NOMO-1 treated with DMSO at 0.1 percent for 48 hours (cell line): Measurements from ENCODE around the gene SNAP29.
"Not testable (repeated sequence)": the region's sequence is repeated elsewhere in the genome, so short reads cannot be mapped to it uniquely, and the experiment has no call there.

ENCODE experiments used
- DNase-seq: peaks from one replicate; lab custom pipeline; 2025; ENCODE audit not compliant: unreplicated experiment; lab: John Stamatoyannopoulos, UW

Gene SNAP29

GRCh38 chr22:20858615-20859416, at the start of gene SNAP29, which contains the start of gene PI4KA:
Gene SNAP29 (plus strand): TSS chr22:20859007. CDS start chr22:20859111, 104 bp downstream.
Gene PI4KA (minus strand): TSS chr22:20858811. CDS start chr22:20858725, 86 bp downstream.
- DNase-seq = peak; percentile 97

DNA sequence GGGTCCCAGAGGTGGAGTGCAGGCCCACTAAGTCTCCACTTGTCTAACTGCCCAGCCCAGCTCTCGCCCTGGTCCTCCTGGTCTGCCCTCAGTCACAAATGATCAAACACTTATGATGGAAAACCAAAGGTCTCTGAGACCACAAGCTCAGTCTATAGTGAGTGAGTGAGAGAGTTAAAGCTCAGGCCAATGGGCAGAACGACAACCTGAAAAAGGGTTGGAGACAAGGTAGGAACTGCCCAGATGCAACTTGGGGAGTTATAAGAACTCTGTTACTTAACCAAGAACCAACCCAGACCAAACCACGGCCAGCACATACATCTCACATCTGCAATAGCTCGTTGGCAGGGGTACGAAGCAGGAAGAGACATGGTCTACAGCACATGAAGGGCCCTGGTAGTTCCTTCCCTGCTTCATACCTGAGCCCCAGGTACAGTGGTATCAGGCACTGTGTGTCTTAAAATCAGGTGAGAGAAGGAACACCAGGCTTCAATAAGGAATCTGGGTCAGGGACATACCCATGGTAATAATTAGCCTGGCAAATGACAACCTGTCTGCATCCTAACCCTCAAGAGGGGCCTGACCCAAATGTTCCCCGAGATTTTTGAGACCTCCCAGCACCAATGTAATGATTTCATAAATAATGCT, 49.1 kb upstream of the SNAP29 start:
- DNase-seq = no peak

DNA sequence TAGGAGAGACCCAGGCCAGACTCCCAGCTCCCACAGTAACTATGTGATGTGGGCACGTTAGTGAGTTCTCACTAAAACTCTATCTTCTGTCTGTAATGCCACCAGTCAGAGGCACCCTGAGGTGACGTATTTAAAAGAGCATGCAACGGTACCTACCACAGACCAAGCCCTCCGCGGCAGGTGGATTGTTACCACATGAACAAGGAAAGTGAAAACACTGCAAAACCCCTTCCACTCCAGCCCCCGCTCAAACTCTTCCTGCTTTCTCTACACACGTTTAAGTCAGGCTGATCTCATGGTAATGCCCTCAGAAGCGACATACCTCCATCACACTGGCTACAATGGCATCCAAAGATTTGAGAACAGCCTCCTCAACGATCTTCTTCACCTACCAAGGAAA, 48.2 kb upstream of the SNAP29 start:
- DNase-seq = no peak

- DNase-seq = no peak
These were observed 47.6 kb upstream of the SNAP29 start for GRCh38 chr22:20811171-20811570.

DNA sequence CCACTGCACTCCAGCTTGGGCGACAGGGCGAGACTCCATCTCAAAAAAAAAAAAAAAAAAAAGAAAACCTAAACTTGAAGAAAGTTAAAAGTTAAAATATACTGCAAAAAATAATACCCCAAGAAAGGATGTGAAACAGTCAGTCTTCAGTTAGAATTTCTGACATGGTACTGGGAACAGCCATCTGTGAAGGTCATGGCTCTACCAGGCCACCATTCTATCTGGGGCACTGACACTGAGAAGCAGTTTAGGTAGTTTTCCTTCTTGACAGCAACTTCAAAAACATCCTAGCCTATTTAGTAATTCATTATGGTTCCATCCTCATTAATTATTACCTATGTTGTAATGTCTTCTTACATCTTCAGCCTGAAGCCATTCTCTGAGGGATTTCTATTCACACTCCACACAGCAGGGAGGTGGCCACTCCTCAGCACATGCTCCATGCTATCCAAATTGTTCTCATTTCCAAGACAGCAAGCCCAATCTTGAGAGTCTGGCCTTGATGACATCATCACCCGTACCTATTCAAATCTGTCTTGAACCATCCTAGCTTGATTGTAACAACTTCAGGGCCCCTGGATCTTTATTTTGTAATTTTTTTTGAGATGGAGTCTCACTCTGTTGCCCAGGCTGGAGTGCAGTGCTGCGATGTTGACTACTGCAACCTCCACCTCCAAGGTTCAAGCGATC, 46.7 kb upstream of the SNAP29 start:
- no peak for DNase-seq

DNA sequence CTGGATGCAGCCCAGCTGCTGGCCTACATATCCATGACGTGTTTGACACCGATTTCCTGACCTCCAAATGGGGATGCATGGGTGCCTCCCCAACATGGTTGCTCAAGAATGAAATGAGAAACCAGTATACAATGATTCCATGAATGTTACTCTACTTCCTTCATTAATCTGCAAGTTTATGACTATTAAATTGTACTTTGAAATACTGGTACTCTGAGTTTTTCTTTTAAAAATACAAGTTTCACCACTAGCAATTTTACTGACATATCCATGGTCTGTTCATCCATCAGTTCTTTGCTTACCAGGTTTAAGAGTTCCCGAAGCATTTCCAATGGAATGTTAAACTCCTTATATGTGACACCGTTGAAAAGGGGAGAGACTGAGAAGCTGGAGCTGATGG, 45.8 kb upstream of the SNAP29 start:
- DNase-seq = no peak

- DNase-seq = no peak
These were observed 44.5 kb upstream of the SNAP29 start for GRCh38 chr22:20814221-20814808.

DNA sequence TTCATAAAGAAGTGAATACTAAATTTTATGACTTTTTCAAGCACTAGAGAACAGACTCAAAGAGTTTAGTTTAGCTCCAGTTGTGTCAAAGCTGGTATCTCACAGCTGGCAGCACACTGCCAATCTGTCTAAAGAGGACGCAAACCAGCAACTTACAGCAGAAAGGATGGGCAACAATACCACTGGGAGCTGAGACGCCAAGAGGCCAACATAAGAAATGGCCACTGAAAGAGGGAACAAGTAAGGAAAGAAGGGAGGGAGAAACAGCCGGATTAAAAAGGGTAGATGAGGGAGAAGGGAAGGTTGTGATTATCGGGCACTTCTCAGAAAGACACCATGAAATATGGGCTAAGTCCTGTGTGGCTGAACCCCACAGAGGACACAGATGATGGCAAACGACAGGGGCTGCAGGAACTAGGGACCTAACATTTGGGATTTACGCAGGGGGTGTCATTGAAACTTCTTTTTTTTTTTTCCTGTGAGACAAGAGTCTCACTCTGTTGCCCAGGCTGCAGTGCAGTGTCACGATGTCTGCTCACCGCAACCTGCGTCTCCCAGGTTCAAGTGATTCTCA, 43.2 kb upstream of the SNAP29 start:
- no peak for DNase-seq

- no peak for DNase-seq
These were observed 42.2 kb upstream of the SNAP29 start for GRCh38 chr22:20816559-20816958.

DNA sequence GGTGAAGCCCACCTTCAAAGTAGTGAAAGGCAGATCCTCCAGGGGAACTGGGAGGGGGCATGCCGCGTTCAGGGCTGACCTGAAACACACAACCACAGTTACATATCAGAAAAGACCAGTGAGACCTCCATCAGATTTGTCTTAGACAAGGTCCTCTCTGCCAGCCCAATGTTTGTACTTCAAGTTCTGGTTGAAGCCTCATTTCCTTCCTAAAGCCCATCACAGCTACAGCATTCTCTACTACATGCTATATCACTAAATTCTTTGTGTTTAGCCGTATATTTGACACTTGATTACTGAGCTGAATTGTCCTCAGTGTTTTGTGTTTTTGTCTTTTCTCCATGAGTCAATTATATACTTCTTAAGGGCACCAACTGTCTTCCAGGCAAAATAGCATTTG, 40.3 kb upstream of the SNAP29 start:
- DNase-seq = no peak

GRCh38 chr22:20819471-20819870, 39.3 kb upstream of the SNAP29 start:
- no peak for DNase-seq

- not testable (repeated sequence) for DNase-seq
These were observed 37.0 kb upstream of the SNAP29 start for GRCh38 chr22:20821717-20822239.

DNA sequence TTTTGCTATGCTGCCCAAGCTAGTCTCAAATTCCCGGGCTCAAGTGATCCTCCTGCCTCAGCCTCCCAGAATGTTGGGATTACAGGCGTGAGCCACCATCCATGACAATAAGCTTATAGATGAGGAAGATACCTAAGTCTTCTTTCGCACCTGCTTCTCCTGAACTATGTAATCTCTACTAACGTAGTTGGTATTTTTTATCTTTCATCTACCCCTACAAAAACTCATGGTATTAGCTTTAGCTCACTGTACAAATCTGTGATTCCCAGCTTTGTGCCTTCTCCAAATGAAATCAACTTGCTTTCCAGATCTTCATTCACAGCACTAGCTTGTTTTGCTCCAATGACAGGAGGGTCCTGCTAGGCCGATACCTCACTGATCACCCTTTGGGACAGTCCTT, 36.6 kb upstream of the SNAP29 start:
- DNase-seq = no peak

- no peak for DNase-seq
These were observed 35.5 kb upstream of the SNAP29 start for GRCh38 chr22:20823264-20823663.

DNA sequence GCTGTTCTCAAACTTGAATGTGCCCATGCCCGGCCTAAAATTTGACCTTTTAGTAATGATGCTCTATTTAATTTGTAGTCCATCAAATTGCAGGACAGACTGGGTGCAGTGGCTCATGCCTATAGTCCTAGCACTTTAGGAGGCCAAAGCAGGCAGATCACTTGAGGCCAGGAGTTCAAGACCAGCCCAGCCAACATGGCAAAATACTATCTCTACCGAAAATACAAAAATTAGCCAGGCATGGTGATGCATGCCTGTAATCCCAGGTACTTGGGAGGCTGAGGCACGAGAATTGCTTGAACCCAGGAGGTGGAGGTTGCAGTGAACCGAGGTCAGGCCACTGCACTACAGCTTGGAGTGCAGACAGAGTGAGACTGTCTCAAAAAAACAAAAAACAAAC, 33.6 kb upstream of the SNAP29 start:
- not testable (repeated sequence) for DNase-seq

- no peak for DNase-seq
These were observed 33.2 kb upstream of the SNAP29 start for GRCh38 chr22:20825624-20826023.

- DNase-seq = not testable (repeated sequence)
These were observed 32.2 kb upstream of the SNAP29 start for GRCh38 chr22:20826373-20827152.

- no peak for DNase-seq
These were observed 29.2 kb upstream of the SNAP29 start for GRCh38 chr22:20829491-20830134.

GRCh38 chr22:20833225-20833665, 25.6 kb upstream of the SNAP29 start:
- no peak for DNase-seq

GRCh38 chr22:20834206-20834605, 24.6 kb upstream of the SNAP29 start:
- no peak for DNase-seq
